ENCODE measurements around the gene GNPNAT1. TPM values are rescaled to one million over a fixed set of nuclear protein-coding genes. Genes with fewer than 3 reads are reported as not detected.

The GNPNAT1 gene
- total RNA-seq, 1 donor from 2014 or later, result 9.2 TPM

Other genes starting within 250 kb of the GNPNAT1 start
- 17.5 TPM for gene TXNDC16, start 239.1 kb downstream of the GNPNAT1 start, total RNA-seq (ENCODE audit: unreplicated experiment)
- 19.5 TPM for gene GPR137C, start 238.8 kb downstream of the GNPNAT1 start, total RNA-seq (ENCODE audit: unreplicated experiment)
- gene ERO1A, start 96.0 kb downstream of the GNPNAT1 start, total RNA-seq (ENCODE audit: unreplicated experiment), result 25.8 TPM
- gene PSMC6, start 84.4 kb downstream of the GNPNAT1 start, total RNA-seq (ENCODE audit: unreplicated experiment), result 101 TPM
- 5.5 TPM for gene STYX, start 61.4 kb downstream of the GNPNAT1 start, total RNA-seq (ENCODE audit: unreplicated experiment)
- 79.7 TPM for gene FERMT2, start 159.4 kb upstream of the GNPNAT1 start, total RNA-seq (ENCODE audit: unreplicated experiment)

All from glutamatergic neuron (in vitro differentiated cells).